PC-3 (cell line): ENCODE measurements around the gene ATP8A2.

ENCODE experiments used
- CTCF ChIP-seq: fragments of 300-600 bp; sonication (generic); conservative IDR thresholded peaks from 2 replicates; pipeline ENCODE4 v1.5.1; 2017; ENCODE audit warnings: antibody characterized with exemption, low read depth, mild to moderate bottlenecking, low read length
- EZH2 ChIP-seq: fragments of 300-600 bp; sonication (generic); IDR thresholded peaks from one replicate; pipeline ENCODE4 v1.6.1; 2017; ENCODE audit warnings: antibody characterized with exemption, mild to moderate bottlenecking, low read length; ENCODE audit not compliant: unreplicated experiment
- EZH2phosphoT487 ChIP-seq: fragments of 300-600 bp; sonication (generic); IDR thresholded peaks from 2 replicates; pipeline ENCODE4 v1.6.1; 2018; ENCODE audit warnings: mild to moderate bottlenecking, antibody characterized with exemption, low read length, borderline replicate concordance

GRCh38 chr13:25744178-25744577 is 372.4 kb downstream of the ATP8A2 start:
- TF ChIP-seq CTCF (no peak), EZH2 (no peak), EZH2phosphoT487 (no peak)
